HG03565 (cell line): ENCODE data around the gene MACF1.

ENCODE experiments used
- ATAC-seq: cut with Tn5 transposase; IDR thresholded peaks from one replicate; pipeline ENCODE4 v1.9.1; 2021; ENCODE audit warnings: mild to moderate bottlenecking, moderate library complexity; ENCODE audit not compliant: unreplicated experiment

The MACF1 gene

DNA sequence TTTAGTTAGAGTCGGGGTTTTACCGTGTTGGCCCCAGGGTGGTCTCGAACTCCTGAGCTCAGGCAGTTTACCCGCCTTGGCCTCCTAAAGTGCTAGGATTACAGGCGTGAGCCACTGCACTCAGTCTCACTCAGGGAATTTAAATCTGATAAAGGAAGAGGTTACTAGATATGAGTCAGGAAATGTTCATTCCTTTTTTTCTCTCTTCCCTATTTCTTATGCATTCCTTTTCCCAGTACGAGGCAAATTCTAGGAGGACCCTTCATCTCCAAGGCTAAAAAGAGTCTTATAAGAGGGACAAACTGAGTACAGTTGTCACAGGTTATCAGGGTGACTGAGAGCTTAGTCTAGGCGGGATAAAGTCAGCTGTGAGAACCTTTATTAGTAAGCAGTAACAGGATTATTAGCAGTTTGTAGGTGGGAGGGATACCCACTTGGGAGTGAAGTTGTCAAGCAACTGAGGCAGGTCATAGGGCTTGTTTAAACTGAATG is 9.1 kb downstream of the MACF1 start:
- no peak for ATAC-seq

DNA sequence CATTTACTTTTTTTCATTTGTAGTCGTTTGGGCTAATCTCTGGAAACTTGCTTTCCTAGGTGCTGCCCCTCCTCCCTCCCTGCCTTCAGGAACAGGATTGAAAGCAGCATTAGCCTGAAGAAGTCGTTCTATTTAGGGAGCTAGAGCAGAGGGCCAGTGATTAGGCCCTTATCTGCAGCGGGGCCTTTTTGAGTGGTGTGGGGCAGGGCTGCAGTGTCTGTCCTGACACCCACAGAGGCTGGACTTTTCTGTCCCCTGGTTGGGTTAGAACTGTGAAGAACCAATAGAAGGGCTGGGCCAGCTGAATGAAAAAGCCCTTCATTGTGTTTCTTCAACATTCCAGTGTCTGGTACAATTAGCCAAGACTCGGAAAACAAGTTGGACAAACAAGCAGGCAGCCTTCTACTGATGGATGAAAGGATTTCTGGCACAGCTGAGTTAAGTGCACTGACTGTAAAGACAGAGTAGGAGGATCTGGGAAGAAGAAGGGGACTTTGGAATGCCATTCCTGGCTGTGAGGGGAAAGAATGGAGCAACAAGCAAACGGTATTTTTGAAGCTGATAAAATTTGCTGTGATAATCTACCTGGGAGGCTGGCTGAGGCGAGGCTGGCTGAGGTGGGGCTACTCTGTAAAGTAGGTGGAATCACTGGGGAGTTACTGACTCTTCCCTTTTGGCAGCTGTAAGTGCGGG is 9.7 kb downstream of the MACF1 start:
- ATAC-seq = no peak

DNA sequence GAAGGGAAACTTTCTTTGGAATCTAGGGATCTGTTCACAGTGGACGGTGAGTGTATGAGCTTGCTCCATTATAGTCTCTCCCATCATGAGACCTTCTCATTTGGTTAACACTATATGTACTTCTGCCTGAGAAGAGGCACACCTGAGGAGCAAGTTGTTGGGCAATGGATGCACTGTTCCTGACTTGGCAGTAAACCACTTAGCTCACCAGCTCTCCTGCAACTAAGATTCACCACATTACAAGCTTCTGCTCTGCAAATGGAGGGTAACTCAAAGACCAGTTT is 10.2 kb downstream of the MACF1 start:
- ATAC-seq = no peak

- ATAC-seq = peak; percentile 47
Measured at GRCh38 chr1:39214998-39215873, 10.7 kb downstream of the MACF1 start.

DNA sequence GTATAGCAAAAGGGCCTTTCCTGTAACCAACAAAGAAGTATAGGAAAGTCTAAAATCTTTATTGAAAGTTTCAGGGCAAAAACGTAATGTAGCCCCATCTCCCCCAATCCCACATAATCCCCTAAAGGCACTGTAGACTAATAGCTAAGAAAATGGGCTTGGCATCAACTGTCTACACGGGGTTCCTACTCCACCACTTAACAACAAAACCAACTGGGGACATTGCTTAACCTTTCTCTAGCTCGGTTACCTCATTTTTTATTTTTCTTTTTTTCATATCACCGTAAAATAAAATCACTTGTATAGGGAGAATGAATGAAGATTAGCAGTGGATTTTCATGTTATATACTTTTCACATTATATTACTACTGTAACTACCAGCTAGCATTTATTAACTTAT is 12.3 kb downstream of the MACF1 start:
- ATAC-seq = no peak

- ATAC-seq = no peak
Measured at GRCh38 chr1:39220891-39221870, 16.7 kb downstream of the MACF1 start.

GRCh38 chr1:39224295-39224829 is 19.9 kb downstream of the MACF1 start:
- ATAC-seq = no peak

- no peak for ATAC-seq
Measured at GRCh38 chr1:39226836-39227235, 22.3 kb downstream of the MACF1 start.

GRCh38 chr1:39228252-39228651 is 23.8 kb downstream of the MACF1 start:
- no peak for ATAC-seq

- no peak for ATAC-seq
Measured at GRCh38 chr1:39229504-39229903, 25.0 kb downstream of the MACF1 start.

DNA sequence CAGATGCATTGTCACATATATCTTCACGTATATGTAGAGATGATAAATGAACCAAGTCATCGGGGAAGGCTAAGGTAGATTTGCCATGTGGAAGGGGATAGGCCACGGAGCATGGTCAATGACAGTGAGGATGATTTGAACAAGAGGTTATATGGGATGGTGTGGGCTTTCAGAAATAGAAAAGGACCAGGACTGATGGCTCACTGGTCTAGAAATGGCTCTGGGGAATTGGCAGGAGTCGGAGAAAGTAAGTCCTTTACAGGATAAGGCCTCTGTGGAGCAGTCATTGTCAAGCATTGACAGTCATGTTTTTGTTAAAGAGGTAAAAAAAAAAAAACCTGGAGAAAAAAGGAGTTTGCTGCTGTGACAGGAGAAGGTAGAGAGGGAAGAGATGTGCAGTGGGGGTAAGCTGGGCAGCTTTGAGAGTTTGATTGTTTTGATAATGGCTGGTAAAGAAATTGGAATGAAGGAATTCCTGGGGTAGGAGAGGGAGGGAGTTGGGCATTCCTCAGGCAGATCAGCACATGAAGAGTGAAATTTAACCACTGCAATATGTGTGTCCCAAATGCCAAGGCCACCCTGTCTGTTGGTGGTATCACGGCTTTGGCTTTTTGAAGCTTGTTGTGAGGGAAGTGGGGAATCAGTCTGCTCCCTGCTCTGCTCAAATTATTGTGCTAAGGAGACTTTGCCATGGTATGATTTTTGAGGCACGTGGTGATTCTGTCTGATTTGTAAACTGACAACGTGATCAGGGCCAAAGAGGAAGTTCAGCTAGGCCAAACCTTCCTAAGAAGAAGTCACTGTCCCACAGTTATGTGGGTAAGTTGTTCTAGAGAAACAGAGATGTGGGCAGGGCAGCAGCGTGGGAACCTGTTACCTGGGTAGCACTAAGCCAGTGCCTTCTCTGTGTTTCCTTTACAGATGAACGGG is 26.0 kb downstream of the MACF1 start:
- no peak for ATAC-seq

GRCh38 chr1:39236971-39237370 is 32.5 kb downstream of the MACF1 start:
- ATAC-seq = no peak

DNA sequence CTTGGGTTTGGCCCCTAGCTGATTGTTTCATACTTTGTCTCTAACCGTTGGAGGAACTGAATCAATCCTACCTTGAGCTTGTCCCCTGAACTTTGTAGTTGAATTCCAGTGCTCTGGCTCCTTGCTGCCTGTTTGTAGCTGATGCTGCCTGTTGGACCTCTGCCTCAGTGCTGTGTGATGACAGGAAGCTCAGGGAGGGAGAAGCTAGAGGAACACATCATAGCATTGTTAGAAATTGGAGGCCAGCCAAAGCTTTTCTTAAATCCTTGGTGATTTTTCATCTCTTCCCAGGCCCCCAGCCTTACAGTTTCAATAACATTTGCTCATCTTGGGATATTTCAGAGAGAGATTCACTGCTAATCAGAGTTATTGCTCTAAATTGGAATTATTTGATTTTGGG is 34.0 kb downstream of the MACF1 start:
- ATAC-seq = no peak

DNA sequence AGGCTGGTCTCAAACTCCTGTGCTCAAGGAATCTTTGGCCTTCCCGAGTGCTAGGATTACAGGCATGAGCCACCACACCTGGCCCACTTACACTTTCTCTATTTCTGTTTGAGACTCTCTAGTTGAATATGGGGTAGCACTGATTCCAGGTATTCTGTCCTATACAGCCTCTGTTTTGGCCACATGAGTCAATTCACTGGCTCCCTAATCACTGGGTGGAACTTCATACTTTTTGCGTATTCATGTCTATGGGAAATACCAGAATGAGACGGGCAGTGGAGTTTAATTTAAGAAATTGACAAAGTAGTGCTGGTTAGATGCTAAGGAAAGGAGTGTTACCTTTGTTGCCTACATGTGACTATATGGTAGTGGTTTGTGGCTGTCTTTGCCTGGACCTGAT is 35.5 kb downstream of the MACF1 start:
- ATAC-seq = no peak

- ATAC-seq = no peak
Measured at GRCh38 chr1:39243302-39243701, 38.8 kb downstream of the MACF1 start.

GRCh38 chr1:39250460-39251240 is 46.2 kb downstream of the MACF1 start:
- ATAC-seq = no peak

DNA sequence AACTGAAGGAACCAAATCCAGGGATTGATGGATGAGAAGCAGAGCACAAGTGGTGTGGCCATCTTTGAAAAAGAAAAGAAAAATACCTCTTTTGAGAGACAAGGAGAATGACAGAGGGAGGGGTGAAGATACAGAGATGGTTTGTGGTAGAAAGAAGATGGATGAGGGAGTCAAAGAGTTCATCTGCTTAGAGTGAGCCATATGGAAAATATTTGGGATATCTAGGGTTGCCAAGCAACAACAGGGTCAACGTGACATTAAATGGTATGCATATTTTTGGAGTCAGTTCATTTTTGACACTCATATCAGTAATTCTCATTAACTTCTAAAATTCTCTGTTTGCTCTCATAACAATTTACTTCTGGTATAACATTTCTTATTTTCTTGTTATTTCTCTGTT is 50.7 kb downstream of the MACF1 start:
- no peak for ATAC-seq

DNA sequence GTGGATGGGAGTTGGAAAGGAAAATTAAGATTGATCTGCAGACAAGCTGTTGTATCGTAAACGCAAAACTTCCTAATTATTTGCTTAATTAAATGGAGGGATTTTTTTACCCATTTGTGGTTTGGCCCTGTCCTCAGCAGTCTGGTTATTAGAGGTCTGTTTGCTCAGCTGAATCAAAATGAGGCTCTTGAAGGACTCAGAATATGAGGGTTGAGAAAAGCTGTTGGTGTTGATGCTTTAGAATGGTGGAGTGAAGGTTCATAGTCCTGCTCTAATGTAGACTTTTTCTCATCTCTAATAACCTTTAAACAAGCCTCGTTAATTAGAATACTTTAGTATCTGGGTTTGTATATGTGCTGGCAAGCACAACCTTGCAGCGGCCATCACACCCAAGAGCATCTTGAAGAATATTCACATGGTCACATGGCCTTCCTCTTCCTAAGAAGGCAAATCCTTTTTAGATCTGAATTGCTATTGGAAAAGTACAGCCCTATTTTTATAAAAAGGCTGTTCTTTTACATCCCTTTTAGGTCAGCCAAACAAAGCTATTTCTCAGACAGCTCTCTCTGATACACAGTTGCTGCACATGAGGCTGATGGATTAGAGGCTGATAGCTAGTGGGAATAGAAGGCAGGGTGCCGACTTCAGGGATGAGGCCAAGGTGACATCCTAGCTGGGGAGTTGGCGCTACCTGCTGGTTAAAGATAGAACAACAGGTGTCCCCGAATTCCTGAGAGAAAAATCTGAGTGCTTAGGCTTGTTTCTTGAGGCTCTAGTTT is 53.8 kb downstream of the MACF1 start:
- ATAC-seq = no peak

GRCh38 chr1:39258925-39259244 is 54.4 kb downstream of the MACF1 start:
- no peak for ATAC-seq
